Fibroblast of mammary gland (primary cell): Measurements from ENCODE around the gene CUBN.

Experiments used
- DNase-seq: peaks from one replicate; pipeline ENCODE4 v3.0.0-alpha.2; 2010; ENCODE audit warnings: low read depth
- H3K4me3 ChIP-seq: 2 replicates; pipeline ENCODE4 v1.5.1; 2011; ENCODE audit warnings: low read depth, mild to moderate bottlenecking, low read length, moderate library complexity; ENCODE audit not compliant: control insufficient read depth
- CTCF ChIP-seq: conservative IDR thresholded peaks from 2 replicates; pipeline ENCODE4 v1.5.1; 2011; ENCODE audit warnings: low read depth, low read length, inconsistent platforms; ENCODE audit not compliant: control insufficient read depth, insufficient read depth

The CUBN gene

GRCh38 chr10:16954280-16955030 is 175.2 kb downstream of the CUBN start:
- DNase-seq: no peak
- no peak overlapping the region for H3K4me3 ChIP-seq
- no peak for TF ChIP-seq CTCF

GRCh38 chr10:16953270-16953669 is 176.3 kb downstream of the CUBN start:
- no peak for TF ChIP-seq CTCF
- no peak for DNase-seq
- no peak overlapping the region for H3K4me3 ChIP-seq

- TF ChIP-seq CTCF: peak; percentile 19
- H3K4me3 ChIP-seq: no peak overlapping the region
- DNase-seq: peak; percentile 34
Measured at GRCh38 chr10:16952610-16953009, 177.0 kb downstream of the CUBN start.

- no peak overlapping the region for H3K4me3 ChIP-seq
- no peak for TF ChIP-seq CTCF
- DNase-seq: no peak
Measured at GRCh38 chr10:16952080-16952479, 177.5 kb downstream of the CUBN start.

GRCh38 chr10:16950656-16951601 is 178.7 kb downstream of the CUBN start:
- peak; percentile 61 for DNase-seq
- TF ChIP-seq CTCF: no peak
- no peak overlapping the region for H3K4me3 ChIP-seq

GRCh38 chr10:16949816-16950215 is 179.8 kb downstream of the CUBN start:
- no peak overlapping the region for H3K4me3 ChIP-seq
- DNase-seq: peak; percentile 36
- no peak for TF ChIP-seq CTCF
